Measurements from ENCODE around the gene BEND3.
"Not testable (repeated sequence)": the region's sequence is repeated elsewhere in the genome, so short reads cannot be mapped to it uniquely, and the experiment has no call there.

Gene BEND3

GRCh38 chr6:107121964-107122495 is 6.7 kb upstream of the BEND3 start:
- ChIA-PET POLR2A (ENCODE audit: low non-redundant PET) (no interaction called here), CTCF (no interaction called here)
- DNase-seq (ENCODE audit: low spot score): no peak

GRCh38 chr6:107121266-107121665 is 6.0 kb upstream of the BEND3 start:
- TF ChIP-seq CTCF (conservative IDR thresholded peaks at IDR 0.05; ENCODE audit: low read depth): no peak
- H3K27ac ChIP-seq: no peak overlapping the region
- CTCF ChIA-PET: interaction anchor here (0.6 to 0.8 kb wide), 2 partner anchors 479 to 487 kb away, joined by 4 to 5 read pairs; no protein-coding TSS in a partner anchor
- POLR2A ChIA-PET (ENCODE audit: low non-redundant PET): no interaction called here
- no peak for DNase-seq (ENCODE audit: low spot score)

More at GRCh38 chr6:107121964-107122495, 6.7 kb upstream of the BEND3 start:
- no peak overlapping the region for H3K27ac ChIP-seq
- TF ChIP-seq CTCF (conservative IDR thresholded peaks at IDR 0.05; ENCODE audit: low read depth): no peak

- no peak for TF ChIP-seq CTCF (conservative IDR thresholded peaks at IDR 0.05; ENCODE audit: low read depth)
- H3K27ac ChIP-seq: no peak overlapping the region
- no peak for DNase-seq (ENCODE audit: low spot score)
- ChIA-PET CTCF (interaction anchor here (0.6 to 0.7 kb wide), 3 partner anchors 133 to 860 kb away, joined by 4 to 9 read pairs (median 4); no protein-coding TSS in a partner anchor), POLR2A (ENCODE audit: low non-redundant PET) (interaction anchor here (0.6 kb wide), 1 partner anchor 1884 kb away, joined by 6 read pairs; no protein-coding TSS in a partner anchor)
These were observed 5.1 kb upstream of the BEND3 start for GRCh38 chr6:107120404-107120803.

- POLR2A ChIA-PET (ENCODE audit: low non-redundant PET): no interaction called here
- DNase-seq (ENCODE audit: low spot score): no peak
- CTCF ChIA-PET: no interaction called here
- no peak overlapping the region for H3K27ac ChIP-seq
- no peak for TF ChIP-seq CTCF (conservative IDR thresholded peaks at IDR 0.05; ENCODE audit: low read depth)
These were observed 3.7 kb upstream of the BEND3 start for GRCh38 chr6:107118976-107119375.

- CTCF ChIA-PET; H3K27ac ChIP-seq; DNase-seq (ENCODE audit: low spot score); POLR2A ChIA-PET (ENCODE audit: low non-redundant PET): not testable (repeated sequence)
These were observed 3.2 kb upstream of the BEND3 start for GRCh38 chr6:107118540-107118939.

GRCh38 chr6:107116931-107117330 is 1.6 kb upstream of the BEND3 start:
- POLR2A ChIA-PET (ENCODE audit: low non-redundant PET): no interaction called here
- DNase-seq (ENCODE audit: low spot score): no peak
- H3K27ac ChIP-seq: no peak overlapping the region
- TF ChIP-seq CTCF (conservative IDR thresholded peaks at IDR 0.05; ENCODE audit: low read depth): no peak
- CTCF ChIA-PET: no interaction called here

- no peak for DNase-seq (ENCODE audit: low spot score)
- no peak for TF ChIP-seq CTCF (conservative IDR thresholded peaks at IDR 0.05; ENCODE audit: low read depth)
- ChIA-PET POLR2A (ENCODE audit: low non-redundant PET) (no interaction called here), CTCF (no interaction called here)
- H3K27ac ChIP-seq: peak overlapping the region; percentile 87
These were observed 1.1 kb upstream of the BEND3 start for GRCh38 chr6:107116328-107116892.

Measured in RWPE1 (cell line).